OCI-M1 (cell line): ENCODE data around the gene STAT1.

Source experiments
- DNase-seq: peaks from one replicate; lab custom pipeline; 2025; lab: John Stamatoyannopoulos, UW

STAT1 gene

GRCh38 chr2:191031256-191031655, 17.3 kb upstream of the STAT1 start:
- no peak for DNase-seq

- DNase-seq: peak; percentile 84
Observed at GRCh38 chr2:191030521-191031154, 16.7 kb upstream of the STAT1 start.

- DNase-seq: no peak
Observed at GRCh38 chr2:191029280-191029950, 15.4 kb upstream of the STAT1 start.

- no peak for DNase-seq
Observed at GRCh38 chr2:191026377-191026776, 12.4 kb upstream of the STAT1 start.

GRCh38 chr2:191025135-191025534, 11.2 kb upstream of the STAT1 start:
- peak; percentile 33 for DNase-seq

- DNase-seq: peak; percentile 94
Observed at GRCh38 chr2:191023235-191023679, 9.3 kb upstream of the STAT1 start.

- DNase-seq: peak; percentile 81
Observed at GRCh38 chr2:191020742-191021381, 6.9 kb upstream of the STAT1 start.

- peak; percentile 98 for DNase-seq
Observed at GRCh38 chr2:191020221-191020741, 6.3 kb upstream of the STAT1 start.

- DNase-seq: peak; percentile 43
Observed at GRCh38 chr2:191019376-191019775, 5.4 kb upstream of the STAT1 start.

GRCh38 chr2:191018643-191019119, 4.7 kb upstream of the STAT1 start:
- no peak for DNase-seq

GRCh38 chr2:191018048-191018447, 4.1 kb upstream of the STAT1 start:
- DNase-seq: no peak

GRCh38 chr2:191015831-191016230, 1.9 kb upstream of the STAT1 start:
- no peak for DNase-seq

- no peak for DNase-seq
Observed at GRCh38 chr2:191015239-191015638, 1.3 kb upstream of the STAT1 start.

- no peak for DNase-seq
Observed at GRCh38 chr2:191014653-191015020, 666 bp upstream of the STAT1 start.

- no peak for DNase-seq
Observed at GRCh38 chr2:191013682-191013931, 364 bp downstream of the STAT1 start.

- DNase-seq: peak; percentile 27
Observed at GRCh38 chr2:191012845-191013681, 908 bp downstream of the STAT1 start.

- DNase-seq: no peak
Observed at GRCh38 chr2:191012346-191012745, 1.6 kb downstream of the STAT1 start.

GRCh38 chr2:191010887-191011885, 2.8 kb downstream of the STAT1 start:
- peak; percentile 57 for DNase-seq

- DNase-seq: peak; percentile 38
Observed at GRCh38 chr2:191009541-191010374, 4.2 kb downstream of the STAT1 start.

GRCh38 chr2:191008286-191008685, 5.7 kb downstream of the STAT1 start:
- no peak for DNase-seq
